ENCODE results near the gene C11orf68.
"Not testable (repeated sequence)": the region's sequence is repeated elsewhere in the genome, so short reads cannot be mapped to it uniquely, and the experiment has no call there.

Gene C11orf68

DNA sequence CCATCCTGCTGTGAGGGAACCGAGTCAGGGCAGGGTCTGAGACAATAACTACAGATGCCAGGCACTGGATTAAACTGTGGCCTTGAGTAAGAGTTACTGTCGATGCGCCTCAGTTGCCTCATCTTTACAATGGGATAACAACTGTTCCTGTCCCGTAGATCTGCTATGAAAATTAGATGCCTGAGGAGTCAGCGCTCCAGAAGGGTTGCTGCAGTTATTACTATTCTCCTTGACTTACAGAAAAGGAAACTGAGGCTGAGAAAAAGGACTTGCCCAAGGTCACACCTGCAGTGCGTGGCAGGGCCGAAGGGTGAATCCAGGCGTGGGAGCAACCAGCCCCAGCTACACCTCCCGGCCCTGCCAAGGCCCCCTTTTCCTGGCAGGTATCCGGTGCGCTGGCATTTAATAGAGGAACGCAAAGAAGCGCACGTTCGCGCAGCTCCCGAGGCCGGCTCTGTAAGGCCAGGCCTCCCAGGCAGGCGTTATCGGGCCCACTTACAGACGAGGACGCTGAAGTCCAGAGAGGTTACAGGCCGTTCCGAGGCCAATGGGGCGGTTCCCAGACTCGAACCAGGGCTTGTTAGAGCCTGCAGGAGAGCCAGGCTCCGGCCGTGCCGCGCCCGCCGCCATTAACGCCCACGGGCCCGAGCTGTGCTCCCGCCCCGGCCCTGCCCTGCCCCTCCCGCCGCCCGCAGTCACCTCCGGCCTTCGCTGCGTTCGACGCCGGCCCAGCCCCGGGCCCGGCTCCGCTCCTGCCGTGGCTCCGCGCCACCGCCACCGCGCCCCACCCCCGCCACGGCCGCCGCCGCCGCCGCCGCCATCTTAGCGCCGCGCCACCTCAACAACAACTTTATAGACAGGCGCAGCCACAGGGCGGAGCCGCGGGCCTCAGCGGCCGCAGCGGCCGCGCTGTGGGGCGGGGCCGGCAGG lies at the start of gene C11orf68:
Gene C11orf68, minus strand, starts transcription at position 852 of the 930 bp plus-strand sequence. Its CDS starts 31 bp downstream, at position 821.
- no peak for DNase-seq

DNA sequence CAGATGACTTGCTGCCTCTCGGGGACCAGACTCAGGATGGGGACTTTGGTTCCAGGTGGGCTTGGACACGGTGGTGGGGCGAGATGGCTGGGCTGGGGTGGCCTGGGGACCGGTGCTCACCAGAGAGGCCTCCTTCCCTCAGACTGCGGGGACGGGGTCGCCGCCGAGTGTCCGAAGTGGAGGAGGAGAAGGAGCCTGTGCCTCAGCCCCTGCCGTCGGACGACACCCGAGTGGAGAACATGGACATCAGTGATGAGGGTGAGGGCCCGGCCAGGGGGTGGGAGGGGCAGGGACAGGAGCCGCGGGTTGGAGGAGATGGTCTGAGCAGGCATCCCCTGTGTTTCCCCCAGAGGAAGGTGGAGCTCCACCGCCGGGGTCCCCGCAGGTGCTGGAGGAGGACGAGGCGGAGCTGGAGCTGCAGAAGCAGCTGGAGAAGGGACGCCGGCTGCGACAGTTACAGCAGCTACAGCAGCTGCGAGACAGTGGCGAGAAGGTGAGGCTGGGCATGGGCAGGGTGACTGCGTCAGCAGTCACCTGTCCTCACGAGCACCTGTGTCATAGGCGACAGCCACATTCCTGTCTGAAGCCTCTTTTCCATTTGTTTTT lies 48.6 kb upstream of the C11orf68 start:
- no peak for DNase-seq

DNA sequence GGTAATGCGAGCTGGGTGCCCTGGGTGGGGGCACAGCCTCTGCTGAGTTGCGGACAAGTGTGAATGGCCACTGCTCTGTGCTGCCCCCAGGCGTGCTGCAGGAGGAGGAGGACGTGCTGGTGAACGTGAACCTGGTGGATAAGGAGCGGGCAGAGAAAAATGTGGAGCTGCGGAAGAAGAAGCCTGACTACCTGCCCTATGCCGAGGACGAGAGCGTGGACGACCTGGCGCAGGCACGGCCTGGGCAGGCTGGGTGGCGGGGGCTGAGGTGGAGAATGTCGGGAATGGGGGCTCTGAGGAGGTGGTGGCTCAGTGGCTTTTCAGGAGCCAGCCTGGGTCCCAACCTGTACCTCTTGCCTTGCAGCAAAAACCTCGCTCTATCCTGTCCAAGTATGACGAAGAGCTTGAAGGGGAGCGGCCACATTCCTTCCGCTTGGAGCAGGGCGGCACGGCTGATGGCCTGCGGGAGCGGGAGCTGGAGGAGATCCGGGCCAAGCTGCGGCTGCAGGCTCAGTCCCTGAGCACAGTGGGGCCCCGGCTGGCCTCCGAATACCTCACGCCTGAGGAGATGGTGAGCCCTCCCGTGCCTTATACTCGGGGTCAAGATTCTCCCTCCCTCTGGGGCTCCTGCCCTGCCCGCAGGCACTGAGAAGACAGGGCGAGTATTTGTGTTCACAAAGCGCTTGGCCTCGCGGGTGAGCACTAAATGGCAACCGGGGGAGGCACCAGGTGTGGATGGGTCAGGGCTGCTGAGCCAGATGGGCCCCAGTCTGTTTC lies 47.3 kb upstream of the C11orf68 start:
- no peak for DNase-seq

DNA sequence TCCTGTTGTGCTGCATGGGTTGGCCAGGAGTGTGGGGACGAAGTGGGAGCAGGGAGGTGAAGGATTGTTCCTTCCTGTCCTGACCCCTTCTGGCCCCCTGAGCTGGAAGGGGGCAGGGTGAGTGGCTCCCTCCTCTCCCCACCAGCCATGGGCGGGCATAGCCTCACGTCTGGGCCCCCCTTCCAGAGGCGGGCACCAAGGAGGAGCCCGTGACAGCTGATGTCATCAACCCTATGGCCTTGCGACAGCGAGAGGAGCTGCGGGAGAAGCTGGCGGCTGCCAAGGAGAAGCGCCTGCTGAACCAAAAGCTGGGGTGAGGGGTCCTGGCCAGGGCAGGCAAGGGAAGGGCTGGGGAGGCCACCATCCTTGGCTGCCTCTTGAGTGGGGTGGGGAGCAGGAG lies 46.0 kb upstream of the C11orf68 start:
- DNase-seq, result no peak

DNA sequence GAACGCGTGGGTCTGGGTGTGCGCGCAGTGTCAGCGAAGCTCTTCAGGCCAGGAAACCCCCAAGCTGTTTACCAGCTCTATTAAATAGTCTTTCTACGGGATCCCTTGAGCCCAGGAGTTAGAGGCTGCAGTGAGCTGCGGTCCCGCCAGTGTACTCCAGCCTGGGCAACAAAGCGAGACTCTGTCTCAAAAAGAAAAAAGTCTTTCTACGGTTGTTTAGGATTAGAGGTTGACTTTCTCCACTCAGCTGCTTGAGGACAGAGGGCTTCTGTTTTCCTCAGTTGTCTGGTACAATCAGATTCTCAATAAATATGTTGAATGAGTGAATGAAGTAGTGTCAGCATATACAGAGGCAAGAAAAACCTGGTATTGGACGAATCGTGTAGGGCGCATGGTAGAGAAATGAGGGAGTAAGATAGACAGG lies 43.3 kb upstream of the C11orf68 start:
- DNase-seq, result no peak

DNA sequence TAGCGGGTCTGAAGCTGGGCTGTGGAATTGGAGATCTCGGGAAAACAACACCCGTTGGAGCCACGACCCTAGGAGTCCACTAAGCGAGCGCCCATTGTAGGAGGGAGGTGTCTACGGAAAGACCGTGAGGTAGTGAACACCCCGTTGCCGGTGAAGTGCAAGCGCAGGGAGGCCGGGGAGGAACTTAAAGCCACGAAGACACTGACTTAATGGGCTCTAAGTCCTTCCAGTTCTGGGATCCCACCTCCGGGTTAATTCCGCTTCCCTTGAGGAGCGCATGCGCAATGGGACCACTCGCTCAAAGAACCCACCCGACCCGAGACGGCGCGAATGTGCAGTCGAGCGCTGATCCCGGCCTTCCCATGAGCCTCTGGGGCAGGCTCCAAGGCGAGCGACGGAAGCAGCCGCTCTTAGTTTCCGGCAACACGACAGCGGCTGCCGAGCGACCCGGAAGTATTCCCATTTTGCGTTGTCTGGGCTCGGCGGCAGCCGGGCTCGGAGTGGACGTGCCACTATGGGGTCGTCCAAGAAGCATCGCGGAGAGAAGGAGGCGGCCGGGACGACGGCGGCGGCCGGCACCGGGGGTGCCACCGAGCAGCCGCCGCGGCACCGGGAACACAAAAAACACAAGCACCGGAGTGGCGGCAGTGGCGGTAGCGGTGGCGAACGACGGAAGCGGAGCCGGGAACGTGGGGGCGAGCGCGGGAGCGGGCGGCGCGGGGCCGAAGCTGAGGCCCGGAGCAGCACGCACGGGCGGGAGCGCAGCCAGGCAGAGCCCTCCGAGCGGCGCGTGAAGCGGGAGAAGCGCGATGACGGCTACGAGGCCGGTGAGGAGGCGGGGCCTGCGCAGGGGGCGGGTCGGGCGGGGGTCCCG lies 42.6 kb upstream of the C11orf68 start, which contains the start of gene SART1:
Gene SART1, plus strand, starts transcription at position 468 of the 874 bp plus-strand sequence. Its CDS starts 47 bp downstream, at position 515.
- peak; percentile 92 to 97 for DNase-seq

DNA sequence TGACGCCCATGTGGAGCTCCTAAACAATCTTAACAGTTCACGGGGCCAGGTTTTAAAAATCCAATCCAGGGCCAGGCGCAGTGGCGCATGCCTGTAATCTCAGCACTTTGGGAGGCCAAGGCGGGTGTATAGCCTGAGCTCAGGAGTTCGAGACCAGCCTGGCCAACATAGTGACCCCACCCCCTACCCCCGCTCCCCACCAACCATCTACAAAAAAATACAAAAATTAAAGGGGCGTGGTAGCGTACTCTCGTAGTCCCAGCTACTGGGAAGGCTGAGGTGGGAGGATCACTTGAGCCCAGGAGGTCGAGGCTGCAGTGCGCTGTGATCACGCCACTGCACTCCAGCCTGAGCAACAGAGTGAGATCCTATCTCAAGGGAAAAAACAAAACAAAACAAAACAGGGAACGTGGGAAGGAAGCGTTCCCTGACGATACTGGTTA lies 42.0 kb upstream of the C11orf68 start:
- no peak for DNase-seq

DNA sequence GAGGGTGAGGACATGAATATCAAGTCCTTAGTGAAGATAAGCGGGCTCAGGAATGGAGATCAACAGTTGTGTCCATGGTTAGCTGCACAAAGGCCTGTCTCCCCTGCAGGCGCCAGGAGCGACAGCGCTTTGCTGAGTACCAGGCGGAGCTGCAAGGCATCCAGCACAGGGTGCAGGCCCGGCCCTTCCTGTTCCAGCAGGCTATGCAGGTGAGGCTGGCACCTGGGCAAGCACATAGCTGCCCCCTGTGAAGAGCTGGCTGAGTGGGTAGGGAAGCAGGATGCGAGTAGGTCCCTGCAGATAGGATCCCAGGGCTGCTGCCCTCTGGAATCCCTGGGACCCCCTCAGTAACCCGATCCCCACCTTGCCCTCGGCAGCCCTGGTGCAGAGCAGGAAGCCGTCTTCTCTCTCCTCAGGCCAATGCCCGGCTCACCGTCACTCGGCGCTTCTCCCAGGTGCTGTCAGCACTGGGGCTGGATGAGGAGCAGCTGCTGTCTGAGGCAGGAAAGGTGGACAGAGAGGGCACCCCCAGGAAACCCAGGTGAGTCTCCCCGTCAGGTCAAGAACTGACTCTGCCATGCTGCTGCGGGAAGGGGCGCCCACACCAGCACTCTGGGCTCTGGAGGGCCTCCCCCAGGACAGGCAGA lies 40.0 kb upstream of the C11orf68 start:
- no peak for DNase-seq

DNA sequence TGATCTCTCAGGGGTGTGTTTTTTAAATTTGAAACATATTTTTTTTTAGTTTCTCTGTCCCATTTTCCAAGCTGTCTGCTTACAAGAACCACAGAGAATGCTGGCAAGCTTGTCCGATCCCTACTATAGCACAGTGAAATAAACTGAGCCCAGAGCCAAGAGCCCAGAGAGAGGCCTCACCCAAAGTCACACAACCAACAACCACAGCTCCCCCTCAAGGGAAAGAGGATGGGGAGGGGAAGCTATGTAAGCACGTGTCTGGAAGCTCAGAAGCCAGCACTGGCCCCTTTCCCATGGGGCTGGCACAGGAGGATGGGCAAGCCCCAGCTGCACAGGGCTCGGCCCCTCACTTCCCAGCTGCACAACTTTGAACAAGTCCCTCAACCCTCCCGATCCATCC lies 39.4 kb upstream of the C11orf68 start:
- no peak for DNase-seq

DNA sequence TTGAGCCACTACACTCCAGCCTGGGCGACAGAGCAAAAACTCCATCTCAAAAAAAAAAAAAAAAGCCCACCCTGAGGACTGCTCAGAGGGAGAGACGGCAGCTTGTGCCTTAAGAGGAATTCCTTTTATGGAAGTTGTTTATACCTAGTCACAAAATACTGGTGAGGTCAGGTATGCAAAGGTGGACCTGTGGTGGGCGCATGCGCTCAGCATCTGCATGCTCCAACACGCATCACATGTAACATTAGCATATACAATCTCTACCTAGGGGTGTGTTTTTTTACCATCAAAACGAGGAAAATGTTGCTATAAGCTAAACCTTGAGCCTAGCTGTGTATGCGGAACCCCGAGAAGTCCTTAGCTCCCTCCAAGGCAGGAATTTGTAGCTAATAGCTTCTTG lies 35.9 kb upstream of the C11orf68 start:
- DNase-seq, result no peak

DNA sequence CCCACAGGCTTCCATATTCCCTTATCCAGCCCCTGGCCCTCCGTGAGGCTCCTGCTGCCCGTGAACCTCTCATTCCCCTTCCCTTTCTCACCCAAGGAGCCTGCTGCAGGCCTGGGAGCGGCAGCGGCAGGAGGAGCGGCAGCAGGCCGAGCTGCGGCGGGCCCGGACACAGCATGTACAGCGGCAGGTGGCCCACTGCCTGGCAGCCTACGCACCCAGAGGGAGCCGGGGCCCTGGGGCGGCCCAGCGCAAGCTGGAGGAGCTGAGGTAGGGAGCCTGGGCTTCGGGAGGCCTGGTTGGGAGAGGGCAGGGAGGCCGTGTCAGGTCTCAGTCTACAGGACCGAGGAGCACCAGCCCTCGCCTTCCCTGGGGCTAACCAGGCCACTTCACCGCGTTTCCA lies 34.6 kb upstream of the C11orf68 start:
- DNase-seq, result no peak

DNA sequence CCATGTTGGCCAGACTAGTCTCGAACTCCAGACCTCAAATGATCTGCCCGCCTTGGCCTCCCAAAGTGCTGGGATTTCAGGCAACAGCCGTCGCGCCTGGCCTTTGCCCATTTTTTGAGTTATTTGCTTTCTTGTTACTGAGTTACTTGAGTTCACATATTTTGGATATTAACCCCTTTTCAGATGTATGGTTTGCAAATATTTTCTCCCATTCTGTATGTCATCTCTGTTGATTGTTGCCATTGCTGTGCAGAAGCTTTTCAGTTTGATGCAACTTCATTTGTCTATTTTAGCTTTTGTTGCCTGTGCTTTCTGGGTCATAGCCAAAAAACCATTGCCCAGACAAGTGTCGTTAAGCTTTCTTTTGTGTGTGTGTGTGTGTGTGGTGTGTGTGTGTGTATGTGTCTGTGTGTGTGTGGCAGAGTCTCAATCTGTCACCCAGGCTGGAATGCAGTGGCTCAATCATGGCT lies 33.2 kb upstream of the C11orf68 start:
- DNase-seq, result no peak

DNA sequence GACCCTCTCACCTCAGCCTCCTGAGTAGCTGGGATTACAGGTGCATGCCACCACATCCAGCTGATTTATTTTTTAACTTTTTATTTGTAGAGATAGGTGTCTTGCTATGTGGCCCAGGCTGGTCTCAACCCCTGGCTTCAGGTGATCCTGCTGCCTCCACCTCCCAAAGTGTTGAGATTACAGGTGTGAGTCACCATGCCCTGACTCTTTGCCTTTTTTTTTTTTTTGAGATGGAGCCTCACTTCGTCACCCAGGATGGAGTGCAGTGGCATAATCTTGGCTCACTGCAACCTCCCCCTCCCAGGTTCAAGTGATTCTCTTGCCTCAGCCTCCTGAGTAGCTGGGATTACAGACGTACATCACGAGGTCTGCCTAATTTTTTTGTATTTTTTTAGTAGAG lies 32.8 kb upstream of the C11orf68 start:
- DNase-seq, result not testable (repeated sequence)

DNA sequence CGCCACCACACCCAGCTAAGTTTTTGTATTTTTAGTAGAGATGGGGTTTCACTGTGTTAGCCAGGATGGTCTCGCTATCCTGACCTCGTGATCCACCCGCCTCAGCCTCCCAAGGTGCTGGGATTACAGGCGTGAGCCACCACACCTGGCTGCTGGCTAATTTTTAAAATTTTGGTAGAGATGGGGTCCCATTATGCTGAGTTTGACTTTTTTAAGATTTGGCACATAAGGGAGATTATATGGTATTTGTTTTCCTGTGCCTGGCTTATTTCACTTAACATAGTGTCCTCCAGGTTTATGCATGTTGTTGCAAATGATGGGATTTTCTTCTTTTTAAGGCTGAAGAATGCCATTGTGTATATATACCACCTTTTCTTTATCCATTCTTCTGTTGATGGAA lies 31.8 kb upstream of the C11orf68 start:
- DNase-seq, result not testable (repeated sequence)

DNA sequence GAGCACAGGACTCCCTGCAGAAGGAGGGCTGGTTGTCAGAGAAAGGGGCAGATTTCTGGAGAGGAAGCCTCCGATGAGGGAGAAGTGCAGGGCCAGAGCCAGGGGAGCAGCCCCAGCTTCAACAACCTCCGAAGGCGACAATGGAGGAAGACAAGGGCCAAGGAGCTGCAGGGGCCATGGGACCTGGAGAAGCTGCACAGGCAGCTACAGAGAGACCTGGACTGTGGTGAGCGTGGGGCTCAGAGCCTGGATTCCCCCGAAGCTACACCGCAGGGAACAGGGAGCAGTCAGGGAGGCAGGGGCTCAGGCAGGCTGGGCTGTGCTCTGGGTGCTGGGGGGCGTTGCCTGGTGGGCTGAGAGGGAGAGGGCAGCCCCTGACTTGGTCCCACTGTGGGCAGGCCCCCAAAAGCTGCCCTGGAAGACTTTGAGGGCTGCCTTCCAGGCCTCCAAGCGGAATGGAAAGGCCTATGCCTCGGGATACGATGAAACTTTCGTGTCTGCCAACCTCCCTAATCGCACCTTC lies 28.8 kb upstream of the C11orf68 start:
- no peak for DNase-seq

DNA sequence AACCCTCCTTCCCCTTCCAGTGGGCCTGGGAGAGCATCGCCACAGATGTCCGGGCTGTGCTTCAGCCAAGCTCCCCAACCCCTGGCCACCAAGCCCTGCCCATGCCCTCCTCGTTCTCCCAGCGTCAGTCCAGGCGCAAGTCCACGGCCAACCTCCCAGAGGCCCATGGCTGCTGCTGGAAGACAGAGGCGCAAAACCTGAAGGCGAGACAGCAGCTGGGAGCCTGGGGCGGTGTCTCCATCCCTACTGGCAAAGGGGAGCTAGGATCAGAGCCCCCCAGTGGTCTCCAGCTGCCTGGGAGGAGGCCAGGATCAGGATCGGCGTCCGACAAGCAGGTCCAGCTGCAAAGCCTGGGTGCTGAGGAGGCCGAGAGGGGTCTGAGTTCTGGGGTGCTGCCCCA lies 28.3 kb upstream of the C11orf68 start:
- no peak for DNase-seq

DNA sequence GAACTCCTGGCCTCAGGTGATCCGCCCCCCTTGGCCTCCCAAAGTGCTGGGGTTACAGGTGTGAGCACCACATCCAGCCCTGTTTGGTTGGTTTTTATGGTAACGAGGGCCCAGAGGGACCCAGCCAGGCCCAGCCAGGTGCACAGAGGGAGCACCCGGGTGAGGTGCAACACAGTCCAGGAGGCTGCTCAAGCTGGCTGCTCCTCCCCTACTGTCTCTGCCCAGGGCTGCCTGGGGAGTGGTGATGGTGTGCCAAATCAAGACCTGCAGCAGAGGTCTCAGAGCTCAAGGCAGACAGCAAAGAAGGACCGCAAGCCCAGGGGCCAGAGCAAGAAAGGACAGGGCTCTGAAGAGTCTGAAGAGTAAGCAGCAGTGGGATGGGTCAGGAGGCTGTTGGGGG lies 27.8 kb upstream of the C11orf68 start:
- DNase-seq, result no peak

DNA sequence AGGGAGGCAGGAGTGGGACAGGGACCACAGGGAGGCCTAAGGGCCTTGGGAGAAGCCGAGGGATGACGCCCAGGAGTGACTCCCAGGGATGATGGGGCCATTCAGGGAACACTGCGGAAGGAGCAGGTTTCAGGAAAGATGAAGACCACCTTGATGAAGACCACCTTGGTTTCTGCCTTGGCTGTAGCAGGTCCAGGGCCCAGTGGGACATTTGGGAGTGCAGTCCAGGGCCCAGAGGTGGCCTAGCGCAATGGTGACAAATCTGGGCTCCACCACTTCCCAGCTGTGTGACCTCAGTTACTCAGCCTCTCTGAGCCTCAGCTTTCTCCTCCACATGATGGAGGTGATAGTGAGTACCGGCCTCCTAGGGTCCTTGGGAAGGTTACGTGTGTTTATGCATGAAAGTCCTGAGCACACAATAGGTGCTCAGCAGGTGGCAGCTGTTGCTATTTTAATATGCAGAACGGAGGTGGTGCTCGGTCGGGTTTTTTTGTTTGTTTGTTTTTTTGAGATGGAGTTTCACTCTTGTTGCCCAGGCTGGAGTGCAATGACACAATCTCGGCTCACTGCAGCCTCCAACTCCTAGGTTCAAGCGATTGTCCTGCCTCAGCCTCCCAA lies 27.2 kb upstream of the C11orf68 start:
- DNase-seq, result no peak

DNA sequence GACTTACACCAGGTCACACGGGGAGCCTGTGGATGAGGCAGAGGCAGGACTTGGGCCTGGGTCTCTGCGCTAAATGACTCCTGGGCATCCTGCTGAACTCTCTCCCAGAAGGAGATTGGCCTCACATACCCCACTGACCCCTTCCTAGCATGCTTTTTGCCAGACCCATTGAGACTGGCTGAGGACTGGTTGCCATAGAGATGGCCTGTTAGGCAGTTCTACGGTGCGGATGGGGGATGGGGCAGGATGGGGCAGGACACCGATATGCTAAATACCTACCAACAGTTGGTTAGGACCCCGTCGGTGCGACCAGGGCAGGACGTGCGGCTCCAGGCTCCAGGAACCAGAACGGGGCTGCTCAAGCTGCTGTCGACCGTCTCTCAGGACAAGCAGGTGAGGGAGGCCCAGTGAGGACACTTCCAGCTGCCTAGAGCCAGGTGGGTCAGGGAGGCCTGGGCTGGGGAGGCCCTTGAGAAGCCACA lies 26.6 kb upstream of the C11orf68 start, which contains the start of gene TSGA10IP:
Gene TSGA10IP, plus strand, starts transcription at position 51 of the 482 bp plus-strand sequence. Its CDS starts 196 bp downstream, at position 247.
- no peak for DNase-seq

DNA sequence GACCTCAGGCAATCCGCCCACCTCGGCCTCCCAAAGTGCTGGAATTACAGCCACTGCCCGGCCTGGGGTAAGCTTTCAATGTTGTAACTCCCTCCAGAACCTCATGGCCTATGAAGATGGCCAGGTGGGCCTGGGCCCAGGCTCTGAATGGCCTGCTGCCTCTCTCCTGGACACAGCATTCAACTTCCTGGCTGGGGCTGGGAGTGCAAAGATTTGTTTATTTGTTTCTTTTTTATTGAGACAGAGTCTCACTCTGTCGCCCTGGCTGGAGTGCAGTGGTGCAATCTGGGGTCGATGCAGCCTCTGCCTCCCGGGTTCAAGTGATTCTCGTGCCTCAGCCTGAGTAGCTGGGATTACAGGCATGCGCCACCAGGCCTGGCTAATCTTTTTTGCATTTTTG lies 25.9 kb upstream of the C11orf68 start:
- DNase-seq, result no peak

DNA sequence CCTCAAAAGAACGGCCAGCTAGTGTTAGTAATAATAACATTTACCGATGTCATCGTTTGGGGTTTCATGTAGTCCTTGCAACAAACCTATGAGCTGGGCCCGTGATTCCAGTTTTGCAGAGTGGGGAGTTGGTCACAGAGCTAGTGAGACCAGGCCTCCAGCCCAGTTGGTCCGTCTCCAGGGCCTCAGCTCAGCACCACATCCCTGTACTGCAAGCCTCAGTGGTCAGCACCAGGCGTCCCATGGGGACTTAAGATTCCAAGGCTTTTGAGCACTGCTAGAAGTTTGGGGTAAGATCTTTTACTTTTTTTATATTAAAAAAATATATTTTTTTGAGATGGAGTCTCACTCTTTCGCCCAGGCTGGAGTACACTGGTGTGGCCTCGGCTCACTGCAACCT lies 25.3 kb upstream of the C11orf68 start:
- no peak for DNase-seq
